Uterus (tissue), 4 donors: ENCODE measurements around the gene HES4. TPM values are rescaled to one million over a fixed set of nuclear protein-coding genes. Genes with fewer than 3 reads are reported as not detected.

Source experiments
- DNase-seq, 2 donors: peaks; one replicate each; pipeline ENCODE4 v3.0.0-alpha.2; 2019 to 2020
- H3K27ac ChIP-seq, 2 donors: fragments of 200-600 bp; sonication (generic); 1 replicate in 1 of 2; 2 replicates in 1 of 2; pipeline ENCODE4 v1.5.1; 2016 to 2018
- H3K27me3 ChIP-seq, 2 donors: fragments of 200-600 bp; sonication (generic); one replicate each; pipeline ENCODE4 v1.5.1; 2018 to 2019; ENCODE audit warnings: control low read depth in 1 of 2
- H3K36me3 ChIP-seq, 2 donors: fragments of 200-600 bp; sonication (generic); one replicate each; pipeline ENCODE4 v1.5.1; 2019; ENCODE audit warnings: control low read depth in 1 of 2
- H3K4me1 ChIP-seq, 2 donors: fragments of 200-600 bp; sonication (generic); one replicate each; pipeline ENCODE4 v1.5.1; 2018 to 2019; ENCODE audit warnings: control low read depth in 1 of 2
- H3K4me3 ChIP-seq, 2 donors: fragments of 200-600 bp; sonication (generic); 1 replicate in 1 of 2; 2 replicates in 1 of 2; pipeline ENCODE4 v1.5.1; 2018 to 2019; ENCODE audit warnings: mild to moderate bottlenecking in 1 of 2
- H3K9me3 ChIP-seq, 2 donors: fragments of 200-600 bp; sonication (generic); one replicate each; pipeline ENCODE4 v1.5.1; 2019; ENCODE audit warnings: control low read depth in 1 of 2
- POLR2A ChIP-seq, 2 donors: fragments of 450-650 bp; IDR thresholded peaks; one replicate each; pipeline ENCODE4 v1.6.1; 2016; ENCODE audit warnings: antibody characterized with exemption in 2 of 2, mild to moderate bottlenecking in 1 of 2, moderate library complexity in 1 of 2
- intact Hi-C: fragments of 100-400 bp; cut with DNase I; formaldehyde crosslinking; loops from one replicate; pipeline ENCODE4 v1.15.1; 2023; ENCODE audit warnings: low total_unique reads
- total RNA-seq, 4 donors: library from RNA; depleted of rRNA in 3 of 4; stranded (reverse); fragments of >200 nt in 3 of 4; gene quantifications; one replicate each; pipeline versions ENCODE4 v1.1.0 to v1.2.4, GENCODE V29; 2014 to 2023
- TF ChIP-seq, protein P1 (sequence below), 4 experiments: fragments of 200-600 bp in 2 of 4; fragments of 450-650 bp in 2 of 4; sonication (generic) in 2 of 4; IDR thresholded peaks; one replicate each; pipeline ENCODE4 v1.5.1; 2016 to 2019; ENCODE audit warnings: antibody characterized with exemption in 4 of 4, mild to moderate bottlenecking in 2 of 4, moderate library complexity in 1 of 4
- donor health status: DM: yes; HTN: yes; CAD: no.

HES4 gene
- total RNA-seq, 4 donors from 2014 or later, result 19.6 to 41.0 (median 36.3) TPM

- DNase-seq, result no peak
- Histone ChIP-seq H3K4me1 (peaks cover 0 to 7% of the 10 kb centered on the region in 2 donors), H3K4me3 (no peak overlapping the region), H3K27me3 (no peaks in the 10 kb centered on the region), H3K27ac (no peak overlapping the region), H3K36me3 (no peaks in the 10 kb centered on the region), H3K9me3 (no peaks in the 10 kb centered on the region)
- TF ChIP-seq, protein P1, sequence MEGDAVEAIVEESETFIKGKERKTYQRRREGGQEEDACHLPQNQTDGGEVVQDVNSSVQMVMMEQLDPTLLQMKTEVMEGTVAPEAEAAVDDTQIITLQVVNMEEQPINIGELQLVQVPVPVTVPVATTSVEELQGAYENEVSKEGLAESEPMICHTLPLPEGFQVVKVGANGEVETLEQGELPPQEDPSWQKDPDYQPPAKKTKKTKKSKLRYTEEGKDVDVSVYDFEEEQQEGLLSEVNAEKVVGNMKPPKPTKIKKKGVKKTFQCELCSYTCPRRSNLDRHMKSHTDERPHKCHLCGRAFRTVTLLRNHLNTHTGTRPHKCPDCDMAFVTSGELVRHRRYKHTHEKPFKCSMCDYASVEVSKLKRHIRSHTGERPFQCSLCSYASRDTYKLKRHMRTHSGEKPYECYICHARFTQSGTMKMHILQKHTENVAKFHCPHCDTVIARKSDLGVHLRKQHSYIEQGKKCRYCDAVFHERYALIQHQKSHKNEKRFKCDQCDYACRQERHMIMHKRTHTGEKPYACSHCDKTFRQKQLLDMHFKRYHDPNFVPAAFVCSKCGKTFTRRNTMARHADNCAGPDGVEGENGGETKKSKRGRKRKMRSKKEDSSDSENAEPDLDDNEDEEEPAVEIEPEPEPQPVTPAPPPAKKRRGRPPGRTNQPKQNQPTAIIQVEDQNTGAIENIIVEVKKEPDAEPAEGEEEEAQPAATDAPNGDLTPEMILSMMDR (IDR thresholded peaks at IDR 0.05), result no peak
- TF ChIP-seq POLR2A (IDR thresholded peaks at IDR 0.05), result no peak
- intact Hi-C loops, result no loop called here
Observed at GRCh38 chr1:964691-965525, 35.0 kb downstream of the HES4 start.

GRCh38 chr1:963746-964525 lies 36.0 kb downstream of the HES4 start:
- intact Hi-C loops, result no loop called here
- H3K4me1 ChIP-seq, result peaks cover 0 to 12% of the 10 kb centered on the region in 2 donors
- no peak overlapping the region for H3K4me3 ChIP-seq
- no peaks in the 10 kb centered on the region for H3K27me3 ChIP-seq
- DNase-seq, result no peak
- TF ChIP-seq, protein P1 (IDR thresholded peaks at IDR 0.05), result no peak
- no peak for TF ChIP-seq POLR2A (IDR thresholded peaks at IDR 0.05)
- H3K27ac ChIP-seq, result no peak overlapping the region
- no peaks in the 10 kb centered on the region for H3K9me3 ChIP-seq
- no peaks in the 10 kb centered on the region for H3K36me3 ChIP-seq

- DNase-seq, result no peak
- intact Hi-C loops, result no loop called here
- Histone ChIP-seq H3K4me3 (no peak overlapping the region), H3K36me3 (no peaks in the 10 kb centered on the region), H3K4me1 (peaks cover 0 to 13% of the 10 kb centered on the region in 2 donors), H3K27ac (no peak overlapping the region), H3K9me3 (no peaks in the 10 kb centered on the region), H3K27me3 (no peaks in the 10 kb centered on the region)
- TF ChIP-seq POLR2A (IDR thresholded peaks at IDR 0.05), result no peak
- TF ChIP-seq, protein P1 (IDR thresholded peaks at IDR 0.05), result no peak
Observed at GRCh38 chr1:963301-963651, 36.6 kb downstream of the HES4 start.

DNA sequence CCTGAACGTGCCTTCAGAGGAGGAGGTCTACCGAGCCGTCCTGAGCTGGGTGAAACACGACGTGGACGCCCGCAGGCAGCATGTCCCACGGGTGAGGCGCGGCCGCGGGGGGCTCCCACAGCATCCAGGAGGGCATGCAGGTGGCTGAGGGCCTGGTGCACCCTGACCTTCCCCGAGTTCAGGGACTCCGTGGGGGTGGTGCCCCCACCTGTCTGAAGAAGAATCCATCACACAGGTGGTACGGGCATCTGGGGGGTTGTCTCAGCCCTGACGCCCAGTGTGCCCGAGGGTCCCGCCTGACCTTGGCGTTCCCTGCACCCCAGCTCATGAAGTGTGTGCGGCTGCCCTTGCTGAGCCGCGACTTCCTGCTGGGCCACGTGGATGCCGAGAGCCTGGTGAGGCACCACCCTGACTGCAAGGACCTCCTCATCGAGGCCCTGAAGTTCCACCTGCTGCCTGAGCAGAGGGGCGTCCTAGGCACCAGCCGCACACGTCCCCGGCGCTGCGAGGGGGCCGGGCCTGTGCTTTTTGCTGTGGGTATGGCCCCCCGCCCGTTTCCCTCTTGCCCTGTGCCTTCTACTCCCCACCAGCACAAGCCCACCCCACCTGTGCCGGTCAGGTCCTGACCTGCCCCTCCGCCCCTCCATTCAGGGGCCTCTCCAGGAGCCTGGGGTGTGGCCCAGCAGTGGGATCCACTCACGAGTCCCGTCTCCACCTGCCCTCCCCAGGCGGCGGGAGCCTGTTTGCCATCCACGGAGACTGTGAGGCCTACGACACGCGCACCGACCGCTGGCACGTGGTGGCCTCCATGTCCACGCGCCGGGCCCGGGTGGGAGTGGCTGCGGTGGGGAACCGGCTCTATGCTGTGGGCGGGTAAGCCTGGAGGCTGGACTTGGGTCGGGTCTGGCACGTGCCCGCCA lies 37.3 kb downstream of the HES4 start:
- H3K27me3 ChIP-seq, result no peaks in the 10 kb centered on the region
- TF ChIP-seq, protein P1 (IDR thresholded peaks at IDR 0.05), result no peak
- TF ChIP-seq POLR2A (IDR thresholded peaks at IDR 0.05), result no peak
- H3K9me3 ChIP-seq, result no peaks in the 10 kb centered on the region
- H3K4me3 ChIP-seq, result no peak overlapping the region
- no peaks in the 10 kb centered on the region for H3K36me3 ChIP-seq
- no peak for DNase-seq
- H3K27ac ChIP-seq, result no peak overlapping the region
- H3K4me1 ChIP-seq, result peaks cover 5 to 19% of the 10 kb centered on the region in 2 donors
- intact Hi-C loops, result no loop called here
